HepG2 (cell line): ENCODE data around the gene ZBTB32. TPM values are rescaled to one million over a fixed set of nuclear protein-coding genes. Genes with fewer than 3 reads are reported as not detected.
A peak's percentile ranks its signal among the peaks of the same experiment; 100 is the strongest.

Experiments used
- ATAC-seq: fragments of 200-7000 bp; cut with Tn5 transposase; 3 replicates; pipeline ENCODE4 v1.9.1; 2020; ENCODE audit warnings: mild to moderate bottlenecking, moderate library complexity
- BruUV-seq: library from RNA; stranded (reverse); fragments of 400-500 nt; replicated peaks from 2 replicates; lab custom pipeline; 2021; lab: Mats Ljungman, UMichigan
- CTCF ChIA-PET: fragments of 300-600 bp; formaldehyde crosslinking; extraction: SDS; loops from one replicate; lab custom pipeline; 2021; ENCODE audit warnings: low total read pairs, inconsistent platforms, low intra/inter-chr PET ratio; lab: Yijun Ruan, JAX
- POLR2A ChIA-PET: fragments of 350-600 bp; sonication (Branson Sonifier 250); formaldehyde crosslinking; loops from one replicate; lab custom pipeline; 2020; ENCODE audit warnings: antibody characterized with exemption, inconsistent platforms; lab: Yijun Ruan, JAX
- DNase-seq: peaks from one replicate; pipeline ENCODE4 v3.0.0-alpha.2; 2015; ENCODE audit warnings: low spot score
- FAIRE-seq: peaks from 3 replicates; lab custom pipeline; 2011; peaks lifted over from hg19 to GRCh38; lab: Jason Lieb, UNC
- H2AFZ ChIP-seq: one replicate; pipeline ENCODE4 v1.6.1; 2011; ENCODE audit warnings: low read length, inconsistent platforms
- H3K27ac ChIP-seq: fragments of 300-600 bp; 3 replicates; pipeline ENCODE4 v1.8.0; 2011; ENCODE audit warnings: mixed run types, mild to moderate bottlenecking, mixed read lengths, low read length, inconsistent platforms; ENCODE audit not compliant: insufficient read depth; ENCODE audit errors: extremely low read length
- H3K27me3 ChIP-seq, 2 experiments: fragments of 200-600 bp in 1 of 2; 2 replicates in 1 of 2; 3 replicates in 1 of 2; pipeline versions ENCODE4 v1.6.0 to v1.8.0; 2011; ENCODE audit warnings: low read length in 2 of 2, mild to moderate bottlenecking in 2 of 2, moderate library complexity in 2 of 2, inconsistent platforms in 1 of 2; ENCODE audit not compliant: insufficient read depth in 2 of 2, control insufficient read depth in 1 of 2
- H3K36me3 ChIP-seq, 2 experiments: fragments of 200-600 bp in 1 of 2; replicated peaks in 1 of 2; 2 replicates in 1 of 2; 3 replicates in 1 of 2; pipeline versions ENCODE4 v1.5.1 to v1.8.0; 2011; ENCODE audit warnings: low read length in 2 of 2, inconsistent platforms in 1 of 2; ENCODE audit not compliant: insufficient read depth in 2 of 2, control insufficient read depth in 1 of 2
- H3K4me1 ChIP-seq: 2 replicates; pipeline ENCODE4 v1.5.1; 2012; ENCODE audit warnings: low read length, inconsistent platforms; ENCODE audit not compliant: insufficient read depth
- H3K4me2 ChIP-seq: 2 replicates; pipeline ENCODE4 v1.6.0; 2011; ENCODE audit warnings: low read depth, low read length, inconsistent platforms
- H3K4me3 ChIP-seq, 3 experiments: fragments of 200-600 bp in 1 of 3; sonication (generic), shearing (Covaris generic) in 1 of 3; replicated peaks in 1 of 3; 2 replicates each; pipeline ENCODE4 v1.5.1; 2011 to 2016; ENCODE audit warnings: low read length in 3 of 3, inconsistent platforms in 2 of 3, low read depth in 2 of 3, mild to moderate bottlenecking in 2 of 3, control low read depth in 1 of 3, mixed read lengths in 1 of 3; ENCODE audit not compliant: insufficient read depth in 1 of 3
- H3K79me2 ChIP-seq: one replicate; pipeline ENCODE4 v1.6.1; 2011; ENCODE audit warnings: low read length, inconsistent platforms; ENCODE audit not compliant: insufficient read depth
- H3K9ac ChIP-seq: 2 replicates; pipeline ENCODE4 v1.6.0; 2011; ENCODE audit warnings: mild to moderate bottlenecking, low read depth, low read length, inconsistent platforms; ENCODE audit not compliant: insufficient read depth
- H3K9me3 ChIP-seq: 2 replicates; pipeline ENCODE4 v1.5.1; 2012; ENCODE audit warnings: mild to moderate bottlenecking, low read length
- H4K20me1 ChIP-seq: 2 replicates; pipeline ENCODE4 v1.6.0; 2011; ENCODE audit warnings: inconsistent platforms, mild to moderate bottlenecking, low read length, moderate library complexity; ENCODE audit not compliant: insufficient read depth
- HNRNPL ChIP-seq: fragments of 200-400 bp; formaldehyde crosslinking; IDR thresholded peaks from 2 replicates; pipeline ENCODE4 v1.6.1; 2017; ENCODE audit warnings: mild to moderate bottlenecking, low read depth, low read length
- KAT7 ChIP-seq: IDR thresholded peaks from 2 replicates; pipeline ENCODE4 v1.6.1; 2018; ENCODE audit warnings: borderline replicate concordance, missing compliant biosample characterization
- RXRB ChIP-seq: IDR thresholded peaks from 2 replicates; pipeline ENCODE4 v1.6.1; 2016; ENCODE audit warnings: borderline replicate concordance, missing genetic modification reagents, missing compliant biosample characterization
- XBP1 ChIP-seq: sonication (generic); formaldehyde crosslinking; IDR thresholded peaks from 2 replicates; pipeline ENCODE4 v1.5.0; 2020; ENCODE audit warnings: missing genetic modification reagents
- ZMYM3 ChIP-seq: sonication (generic); formaldehyde crosslinking; IDR thresholded peaks from 2 replicates; pipeline ENCODE4 v1.5.1; 2020; ENCODE audit warnings: mild to moderate bottlenecking, missing genetic modification reagents
- ZNF281 ChIP-seq: sonication (generic); formaldehyde crosslinking; IDR thresholded peaks from 2 replicates; pipeline ENCODE4 v1.4.0; 2020; ENCODE audit warnings: missing genetic modification reagents, borderline replicate concordance
- ZNF44 ChIP-seq: sonication (generic); formaldehyde crosslinking; IDR thresholded peaks from 2 replicates; pipeline ENCODE4 v1.5.1; 2020; ENCODE audit warnings: mild to moderate bottlenecking, missing genetic modification reagents
- ZNF768 ChIP-seq: sonication (generic); formaldehyde crosslinking; IDR thresholded peaks from 2 replicates; pipeline ENCODE4 v1.4.0; 2020; ENCODE audit warnings: missing genetic modification reagents
- ZNF839 ChIP-seq: sonication (generic); formaldehyde crosslinking; IDR thresholded peaks from 2 replicates; pipeline ENCODE4 v1.4.0; 2020; ENCODE audit warnings: missing genetic modification reagents, mild to moderate bottlenecking, borderline replicate concordance
- WGBS: methylation state at CpG from one replicate; pipeline ENCODE4 v1.1.6; 2017; ENCODE audit warnings: low lambda C conversion rate; 5-methylcytosine and 5-hydroxymethylcytosine counted together
- in situ Hi-C: cut with HindIII; loops from 2 replicates; pipeline ENCODE4 v1.10.0; 2017; ENCODE audit warnings: low pct_unique_long_range_greater_than_20kb; ENCODE audit not compliant: extremely low pct_ligation_motif_present
- intact Hi-C: fragments of 100-400 bp; cut with micrococcal nuclease; formaldehyde crosslinking; loops from one replicate; pipeline ENCODE4 v1.10.0; 2022; ENCODE audit not compliant: unreplicated experiment
- polyA plus RNA-seq, 8 experiments: library from polyadenylated mRNA; depleted of rRNA in 3 of 8; stranded (reverse) in 7 of 8; unstranded in 1 of 8; fragments of >200 nt; fragmentation: Illumina TruSeq in 4 of 8; extraction: Trizol in 4 of 8; gene quantifications; 2 replicates each; pipeline versions ENCODE4 v1.2.1 to v1.2.3, GENCODE V29; 2011 to 2016; ENCODE audit warnings: low read depth in 4 of 8, missing spikeins in 1 of 8, mixed read lengths in 1 of 8; ENCODE audit not compliant: insufficient read depth in 1 of 8
- total RNA-seq, 5 experiments: library from RNA; depleted of rRNA; stranded (reverse); fragments of >200 nt; fragmentation: Illumina TruSeq; extraction: Trizol; gene quantifications; 2 replicates each; pipeline ENCODE4 v1.2.3, GENCODE V29; 2016; ENCODE audit warnings: low read depth in 1 of 5

ZBTB32 gene
- total and polyA plus RNA-seq, 2 of the 13 experiments (the other 11 are each of a cell fraction or from before 2014, with no cell fraction given): not detected

GRCh38 chr19:35675589-35676140, 28.7 kb upstream of the ZBTB32 start:
- FAIRE-seq (no peak), ATAC-seq (no peak), DNase-seq (no peak)
- 32% methylated on average over 14 of the region's 15 CpGs for WGBS
- ChIA-PET POLR2A (no interaction called here), CTCF (no interaction called here)
- no peak for TF ChIP-seq KAT7 (CRISPR knock-in tag)
- TF ChIP-seq RXRB (CRISPR knock-in tag): no peak
- peak; percentile 73 for TF ChIP-seq ZMYM3
- no peak for TF ChIP-seq XBP1 (CRISPR knock-in tag)
- TF ChIP-seq ZNF768 (CRISPR knock-in tag): peak; percentile 98
- no peak for TF ChIP-seq ZNF281
- TF ChIP-seq ZNF44: no peak
- TF ChIP-seq HNRNPL: no peak
- no peak for TF ChIP-seq ZNF839 (CRISPR knock-in tag)
- no peak overlapping the region for H3K4me3 ChIP-seq
- BruUV-seq: no TSS peak
- H3K9ac ChIP-seq: no peak overlapping the region
- H3K27me3 ChIP-seq: no peaks in the 10 kb centered on the region
- H3K27ac ChIP-seq: no peak overlapping the region
- no peak overlapping the region for H2AFZ ChIP-seq
- in situ Hi-C loops: no loop called here
- intact Hi-C loops: no loop called here
- H3K79me2 ChIP-seq: no peaks in the 10 kb centered on the region
- H3K4me2 ChIP-seq: no peak overlapping the region
- no peaks in the 10 kb centered on the region for H4K20me1 ChIP-seq
- H3K4me1 ChIP-seq: peaks cover 30% of the 10 kb centered on the region
- H3K9me3 ChIP-seq: no peaks in the 10 kb centered on the region
- no peaks in the 10 kb centered on the region for H3K36me3 ChIP-seq
